Thoracic aorta (tissue), 2 donors: ENCODE data around the gene WAC. TPM values are rescaled to one million over a fixed set of nuclear protein-coding genes. Genes with fewer than 3 reads are reported as not detected.
"Not testable (repeated sequence)": the region's sequence is repeated elsewhere in the genome, so short reads cannot be mapped to it uniquely, and the experiment has no call there.

Experiments used
- ATAC-seq: fragments of 150-250 bp; one replicate; pipeline ENCODE4 v1.8.0; 2017; ENCODE audit warnings: low read depth; ENCODE audit not compliant: insufficient number of reproducible peaks, low FRiP score
- DNase-seq: peaks from one replicate; pipeline ENCODE4 v3.0.0-alpha.2; 2020; ENCODE audit warnings: low spot score
- H3K27ac ChIP-seq, 2 donors: fragments of 200-600 bp; sonication (generic); 1 replicate in 1 of 2; 2 replicates in 1 of 2; pipeline ENCODE4 v1.5.1; 2016; ENCODE audit warnings: mild to moderate bottlenecking in 2 of 2, moderate library complexity in 2 of 2
- H3K27me3 ChIP-seq: fragments of 200-600 bp; sonication (generic); replicated peaks from 2 replicates; pipeline ENCODE4 v1.6.0; 2016; ENCODE audit warnings: mild to moderate bottlenecking; ENCODE audit not compliant: insufficient read depth
- H3K36me3 ChIP-seq: fragments of 200-600 bp; sonication (generic); one replicate; pipeline ENCODE4 v1.5.1; 2016
- H3K4me1 ChIP-seq, 2 donors: fragments of 200-600 bp; sonication (generic); 1 replicate in 1 of 2; 2 replicates in 1 of 2; pipeline versions ENCODE4 v1.5.1 to v1.6.0; 2016; ENCODE audit warnings: low read depth in 2 of 2, mild to moderate bottlenecking in 1 of 2; ENCODE audit not compliant: control insufficient read depth in 1 of 2
- H3K4me3 ChIP-seq: fragments of 200-600 bp; sonication (generic); 2 replicates; pipeline ENCODE4 v1.5.1; 2016; ENCODE audit warnings: mild to moderate bottlenecking
- H3K9me3 ChIP-seq: fragments of 200-600 bp; sonication (generic); 2 replicates; pipeline ENCODE4 v1.5.1; 2016
- CTCF ChIP-seq: fragments of 200-600 bp; sonication (generic); IDR thresholded peaks from one replicate; pipeline ENCODE4 v1.5.1; 2019; ENCODE audit warnings: antibody characterized with exemption
- total RNA-seq, 2 donors: library from RNA; depleted of rRNA; stranded (reverse); fragments of >200 nt; gene quantifications; one replicate each; pipeline versions ENCODE4 v1.1.0 to v1.2.3, GENCODE V29; 2016

Gene WAC, protein sequence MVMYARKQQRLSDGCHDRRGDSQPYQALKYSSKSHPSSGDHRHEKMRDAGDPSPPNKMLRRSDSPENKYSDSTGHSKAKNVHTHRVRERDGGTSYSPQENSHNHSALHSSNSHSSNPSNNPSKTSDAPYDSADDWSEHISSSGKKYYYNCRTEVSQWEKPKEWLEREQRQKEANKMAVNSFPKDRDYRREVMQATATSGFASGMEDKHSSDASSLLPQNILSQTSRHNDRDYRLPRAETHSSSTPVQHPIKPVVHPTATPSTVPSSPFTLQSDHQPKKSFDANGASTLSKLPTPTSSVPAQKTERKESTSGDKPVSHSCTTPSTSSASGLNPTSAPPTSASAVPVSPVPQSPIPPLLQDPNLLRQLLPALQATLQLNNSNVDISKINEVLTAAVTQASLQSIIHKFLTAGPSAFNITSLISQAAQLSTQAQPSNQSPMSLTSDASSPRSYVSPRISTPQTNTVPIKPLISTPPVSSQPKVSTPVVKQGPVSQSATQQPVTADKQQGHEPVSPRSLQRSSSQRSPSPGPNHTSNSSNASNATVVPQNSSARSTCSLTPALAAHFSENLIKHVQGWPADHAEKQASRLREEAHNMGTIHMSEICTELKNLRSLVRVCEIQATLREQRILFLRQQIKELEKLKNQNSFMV
- total RNA-seq = 100 to 1,000 TPM; 102 to 142 TPM

GRCh38 chr10:28532337-28533185, at the start of gene WAC:
Gene WAC, plus strand, starts transcription at chr10:28533118. Its CDS starts 462 bp downstream, at chr10:28533580.
- Histone ChIP-seq H3K27me3 (no peaks in the 10 kb centered on the region), H3K4me1 (peaks cover 28 to 48% of the 10 kb centered on the region in 2 donors), H3K36me3 (peaks cover 18% of the 10 kb centered on the region), H3K9me3 (no peaks in the 10 kb centered on the region), H3K27ac (peak within 1 kb of the TSS; percentile 99), H3K4me3 (peak within 1 kb of the TSS; percentile 88)
- peak; percentile 23 for TF ChIP-seq CTCF
- DNase-seq = peak; percentile 73
- ATAC-seq = peak; percentile 94

- H3K9me3 ChIP-seq = no peaks in the 10 kb centered on the region
Observed at GRCh38 chr10:28489206-28489605, 43.7 kb upstream of the WAC start.

GRCh38 chr10:28490256-28490865, 42.6 kb upstream of the WAC start:
- H3K4me3 ChIP-seq, H3K27me3 ChIP-seq, ATAC-seq, H3K9me3 ChIP-seq, DNase-seq, H3K27ac ChIP-seq, H3K36me3 ChIP-seq, H3K4me1 ChIP-seq: not testable (repeated sequence)

More at GRCh38 chr10:28489206-28489605, 43.7 kb upstream of the WAC start:
- DNase-seq (no peak), ATAC-seq (no peak)
- H3K27ac ChIP-seq = no peak overlapping the region
- H3K27me3 ChIP-seq = no peaks in the 10 kb centered on the region
- TF ChIP-seq CTCF = no peak
- H3K36me3 ChIP-seq = no peaks in the 10 kb centered on the region
- H3K4me1 ChIP-seq = no peaks in the 10 kb centered on the region
- H3K4me3 ChIP-seq = no peak overlapping the region

DNA sequence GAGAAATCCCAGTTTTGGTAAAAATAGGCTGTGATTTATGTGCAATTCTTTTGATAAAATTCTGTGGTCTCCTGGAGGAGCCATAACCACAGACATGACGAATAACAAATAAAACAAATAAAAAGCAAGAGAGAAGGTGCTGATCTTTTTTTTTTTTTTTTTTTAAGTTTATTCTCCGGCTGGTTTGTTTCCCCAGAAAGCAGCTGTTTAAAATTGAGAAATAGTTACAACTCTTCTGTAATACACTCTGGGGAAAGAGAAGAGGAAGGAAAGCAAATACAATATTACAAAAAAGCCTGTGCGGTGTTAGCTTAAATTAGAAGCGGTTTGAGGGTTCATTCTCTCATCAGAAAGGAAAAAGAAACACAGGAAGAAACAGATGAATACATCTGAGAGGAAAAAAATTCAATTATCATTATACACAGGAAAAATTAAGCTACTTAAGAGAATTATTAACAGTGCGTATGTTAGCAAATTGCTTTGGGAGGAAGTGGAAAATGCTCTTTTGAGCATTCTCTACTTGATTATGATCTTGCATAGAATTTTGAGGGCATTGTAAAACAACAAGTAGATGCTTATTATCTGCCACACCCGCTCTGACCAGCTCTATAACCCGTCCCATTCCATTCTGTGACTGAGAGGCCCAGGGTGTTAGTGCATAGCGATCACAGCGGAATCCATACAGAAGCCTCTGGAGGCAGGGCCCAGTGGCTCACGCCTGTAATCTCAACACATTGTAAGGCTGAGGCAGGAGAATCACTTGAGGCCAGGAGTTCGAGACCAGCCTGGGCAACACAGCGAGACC, 40.6 kb upstream of the WAC start:
- peak overlapping the region; percentile 14 for H3K4me3 ChIP-seq
- no peaks in the 10 kb centered on the region for H3K27me3 ChIP-seq
- no peaks in the 10 kb centered on the region for H3K36me3 ChIP-seq
- H3K27ac ChIP-seq = no peak overlapping the region
- ATAC-seq (no peak), DNase-seq (no peak)
- H3K9me3 ChIP-seq = no peaks in the 10 kb centered on the region
- TF ChIP-seq CTCF = no peak
- H3K4me1 ChIP-seq = no peaks in the 10 kb centered on the region

- H3K9me3 ChIP-seq = no peaks in the 10 kb centered on the region
- no peaks in the 10 kb centered on the region for H3K36me3 ChIP-seq
- no peak overlapping the region for H3K27ac ChIP-seq
- ATAC-seq = no peak
- no peaks in the 10 kb centered on the region for H3K27me3 ChIP-seq
- H3K4me1 ChIP-seq = no peaks in the 10 kb centered on the region
- no peak for TF ChIP-seq CTCF
- DNase-seq = no peak
- H3K4me3 ChIP-seq = no peak overlapping the region
Observed at GRCh38 chr10:28494420-28494819, 38.5 kb upstream of the WAC start.
